ENCODE data around the gene COL4A5. TPM values are rescaled to one million over a fixed set of nuclear protein-coding genes. Genes with fewer than 3 reads are reported as not detected.
A peak's percentile ranks its signal among the peaks of the same experiment; 100 is the strongest.

Gene COL4A5
- total RNA-seq (2021; ENCODE audit: unreplicated experiment) (29.4 TPM), Bru-seq, nascent RNA (percentile 73 among the genes with signal in this experiment), BruChase-seq, experiment 1, labeled RNA remaining after a 6-hour chase (percentile 63 among the genes with signal in this experiment), BruChase-seq, experiment 2, labeled RNA remaining after a 2-hour chase (percentile 72 among the genes with signal in this experiment)
- polyA plus RNA-seq (2012), result 5.4 and 7.7 TPM in 2 replicates
- long read RNA-seq, full-length matches to known transcripts, result 6 of 18 reads
- long read RNA-seq, partial matches to known transcripts, result 7 of 18 reads
- long read RNA-seq, other reads (novel, unspliced or antisense), result 5 of 18 reads

DNA sequence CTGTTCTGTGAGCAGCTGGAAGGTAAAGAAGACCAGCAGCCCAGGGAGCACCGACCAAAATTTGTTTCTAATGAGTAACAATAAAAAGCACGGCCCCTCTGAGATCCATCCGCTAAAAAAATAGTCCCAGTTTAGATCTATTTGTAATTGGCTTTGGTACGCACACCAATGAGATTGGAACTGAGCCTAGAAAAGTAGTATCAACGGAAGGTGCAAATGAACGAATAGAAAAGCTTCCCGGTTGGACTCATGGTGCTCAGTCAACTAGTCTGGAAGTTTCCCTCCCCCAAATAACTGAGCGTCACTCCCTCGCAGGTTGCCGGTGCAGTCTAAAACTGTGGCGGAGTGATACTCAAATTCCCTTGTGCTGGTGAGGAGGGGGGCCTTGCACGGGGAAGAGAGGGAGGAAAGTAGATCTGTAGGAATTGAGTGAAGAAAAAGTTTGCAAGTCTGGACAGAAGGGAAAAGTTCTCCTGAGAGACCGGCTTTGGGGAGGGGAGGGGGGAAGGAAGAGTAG, at the start of gene COL4A5:
TSS of gene COL4A5 (plus strand) at position 413 of the 517 bp plus-strand sequence. CDS start 288 bp downstream, outside the sequence.
- ATAC-seq (peak; percentile 93), DNase-seq (ENCODE audit: low read depth, low spot score) (peak; percentile 80)
- Histone ChIP-seq H2AFZ (ENCODE audit: low read depth, low read length, poor library complexity, severe bottlenecking) (peak within 1 kb of the TSS; percentile 54), H3K79me2 (ENCODE audit: insufficient read depth, low read length) (peaks cover 30% of the 10 kb centered on the region), H3K4me2 (ENCODE audit: low read length) (peak within 1 kb of the TSS; percentile 85), H3K27me3 (ENCODE audit: insufficient read depth, low read length) (no peaks in the 10 kb centered on the region), H3K27ac (ENCODE audit: low read depth, low read length) (peak within 1 kb of the TSS; percentile 45), H3K4me3 (replicated peaks in 1 of 2; ENCODE audit: low read depth in 1 of 2, low read length in 2 of 2) (peak within 1 kb of the TSS; percentile 61 to 70), H3K9me2 (ENCODE audit: insufficient read depth) (no peaks in the 10 kb centered on the region), H3K36me3 (ENCODE audit: control insufficient read depth in 1 of 2, insufficient read depth in 2 of 2, low read length in 2 of 2) (no peaks in the 10 kb centered on the region), H4K20me1 (ENCODE audit: insufficient read depth) (no peaks in the 10 kb centered on the region), H3K9me3 (ENCODE audit: control insufficient read depth in 1 of 2, insufficient read depth in 1 of 2, low read depth in 1 of 2, low read length in 2 of 2) (no peaks in the 10 kb centered on the region), H3K4me1 (ENCODE audit: control insufficient read depth in 1 of 2, insufficient read depth in 2 of 2, low read length in 2 of 2) (peaks cover 0 to 3% of the 10 kb centered on the region in 2 experiments; a peak in 1 of 4 replicates), H3K9ac (ENCODE audit: low read length) (peak within 1 kb of the TSS; percentile 69)
- intact Hi-C loops (cut with micrococcal nuclease), result no loop called here
- ChIA-PET RAD21 (ENCODE audit: low non-redundant PET in 1 of 2, low total read pairs in 2 of 2, uncharacterized antibody in 2 of 2, unreplicated experiment in 2 of 2) (no interaction called here), POLR2A (interaction anchor here (1.0 kb wide), 1 partner anchor 9 kb away, joined by 3 read pairs; no protein-coding TSS in a partner anchor), CTCF (no interaction called here)
- BruUV-seq (replicated peaks), result no TSS peak
- TF ChIP-seq CTCF (IDR thresholded peaks at IDR 0.05 in 2 of 3, conservative IDR thresholded peaks at IDR 0.05 in 1 of 3; ENCODE audit: borderline replicate concordance in 1 of 3, insufficient read depth in 1 of 3, low read depth in 2 of 3, low read length in 2 of 3) (no peak), MAX (IDR thresholded peaks at IDR 0.05) (peak; percentile 26; the same call in 1 of the 2 replicates), POLR2AphosphoS5 (IDR thresholded peaks at IDR 0.05; ENCODE audit: low read depth, low read length) (peak; percentile 46), JUND (IDR thresholded peaks at IDR 0.05) (0 out of 2 replicates have a peak, but pooled peaks have one; percentile 21), ELF1 (IDR thresholded peaks at IDR 0.05; ENCODE audit: borderline replicate concordance, low read depth) (no peak), FOSL1 (IDR thresholded peaks at IDR 0.05; ENCODE audit: low read depth) (no peak), ZFX (IDR thresholded peaks at IDR 0.05) (no peak), CEBPB (IDR thresholded peaks at IDR 0.05; ENCODE audit: low read depth) (peak; percentile 24; the same call in 1 of the 2 replicates), CBX3 (IDR thresholded peaks at IDR 0.05; ENCODE audit: low read depth) (peak; percentile 26; the same call in 1 of the 2 replicates), RAD21 (IDR thresholded peaks at IDR 0.05; ENCODE audit: low read depth) (no peak), TCF7L2 (IDR thresholded peaks at IDR 0.05; ENCODE audit: borderline replicate concordance, extremely low read depth, insufficient read depth, insufficient read length) (peak; percentile 18), YY1 (IDR thresholded peaks at IDR 0.05; ENCODE audit: extremely low read depth, insufficient replicate concordance, low read depth, low read length) (no peak), EZH2 (IDR thresholded peaks at IDR 0.05) (no peak), POLR2A (IDR thresholded peaks at IDR 0.05; ENCODE audit: borderline replicate concordance, extremely low read depth, insufficient read depth, insufficient read length) (no peak), SP1 (IDR thresholded peaks at IDR 0.05; ENCODE audit: low read depth) (no peak), EZH2phosphoT487 (IDR thresholded peaks at IDR 0.05; ENCODE audit: borderline replicate concordance) (no peak)
- TF ChIP-seq, protein P1, sequence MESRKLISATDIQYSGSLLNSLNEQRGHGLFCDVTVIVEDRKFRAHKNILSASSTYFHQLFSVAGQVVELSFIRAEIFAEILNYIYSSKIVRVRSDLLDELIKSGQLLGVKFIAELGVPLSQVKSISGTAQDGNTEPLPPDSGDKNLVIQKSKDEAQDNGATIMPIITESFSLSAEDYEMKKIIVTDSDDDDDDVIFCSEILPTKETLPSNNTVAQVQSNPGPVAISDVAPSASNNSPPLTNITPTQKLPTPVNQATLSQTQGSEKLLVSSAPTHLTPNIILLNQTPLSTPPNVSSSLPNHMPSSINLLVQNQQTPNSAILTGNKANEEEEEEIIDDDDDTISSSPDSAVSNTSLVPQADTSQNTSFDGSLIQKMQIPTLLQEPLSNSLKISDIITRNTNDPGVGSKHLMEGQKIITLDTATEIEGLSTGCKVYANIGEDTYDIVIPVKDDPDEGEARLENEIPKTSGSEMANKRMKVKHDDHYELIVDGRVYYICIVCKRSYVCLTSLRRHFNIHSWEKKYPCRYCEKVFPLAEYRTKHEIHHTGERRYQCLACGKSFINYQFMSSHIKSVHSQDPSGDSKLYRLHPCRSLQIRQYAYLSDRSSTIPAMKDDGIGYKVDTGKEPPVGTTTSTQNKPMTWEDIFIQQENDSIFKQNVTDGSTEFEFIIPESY (IDR thresholded peaks at IDR 0.05; ENCODE audit: extremely low read depth, insufficient replicate concordance, low read length), result no peak
- TF ChIP-seq, protein P2, sequence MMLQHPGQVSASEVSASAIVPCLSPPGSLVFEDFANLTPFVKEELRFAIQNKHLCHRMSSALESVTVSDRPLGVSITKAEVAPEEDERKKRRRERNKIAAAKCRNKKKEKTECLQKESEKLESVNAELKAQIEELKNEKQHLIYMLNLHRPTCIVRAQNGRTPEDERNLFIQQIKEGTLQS (IDR thresholded peaks at IDR 0.05), result no peak
